HepG2 (cell line): ENCODE measurements around the gene UBL7. TPM values are rescaled to one million over a fixed set of nuclear protein-coding genes. Genes with fewer than 3 reads are reported as not detected.

Source experiments
- ATAC-seq: fragments of 200-7000 bp; cut with Tn5 transposase; 3 replicates; pipeline ENCODE4 v1.9.1; 2020; ENCODE audit warnings: mild to moderate bottlenecking, moderate library complexity
- BruUV-seq: library from RNA; stranded (reverse); fragments of 400-500 nt; replicated peaks from 2 replicates; lab custom pipeline; 2021; lab: Mats Ljungman, UMichigan
- CTCF ChIA-PET: fragments of 300-600 bp; formaldehyde crosslinking; extraction: SDS; loops from one replicate; lab custom pipeline; 2021; ENCODE audit warnings: low total read pairs, inconsistent platforms, low intra/inter-chr PET ratio; lab: Yijun Ruan, JAX
- POLR2A ChIA-PET: fragments of 350-600 bp; sonication (Branson Sonifier 250); formaldehyde crosslinking; loops from one replicate; lab custom pipeline; 2020; ENCODE audit warnings: antibody characterized with exemption, inconsistent platforms; lab: Yijun Ruan, JAX
- DNase-seq: peaks from one replicate; pipeline ENCODE4 v3.0.0-alpha.2; 2015; ENCODE audit warnings: low spot score
- FAIRE-seq: peaks from 3 replicates; lab custom pipeline; 2011; peaks lifted over from hg19 to GRCh38; lab: Jason Lieb, UNC
- H2AFZ ChIP-seq: one replicate; pipeline ENCODE4 v1.6.1; 2011; ENCODE audit warnings: low read length, inconsistent platforms
- H3K27ac ChIP-seq: fragments of 300-600 bp; 3 replicates; pipeline ENCODE4 v1.8.0; 2011; ENCODE audit warnings: mixed run types, mild to moderate bottlenecking, mixed read lengths, low read length, inconsistent platforms; ENCODE audit not compliant: insufficient read depth; ENCODE audit errors: extremely low read length
- H3K27me3 ChIP-seq, 2 experiments: fragments of 200-600 bp in 1 of 2; 2 replicates in 1 of 2; 3 replicates in 1 of 2; pipeline versions ENCODE4 v1.6.0 to v1.8.0; 2011; ENCODE audit warnings: low read length in 2 of 2, mild to moderate bottlenecking in 2 of 2, moderate library complexity in 2 of 2, inconsistent platforms in 1 of 2; ENCODE audit not compliant: insufficient read depth in 2 of 2, control insufficient read depth in 1 of 2
- H3K36me3 ChIP-seq, 2 experiments: fragments of 200-600 bp in 1 of 2; replicated peaks in 1 of 2; 2 replicates in 1 of 2; 3 replicates in 1 of 2; pipeline versions ENCODE4 v1.5.1 to v1.8.0; 2011; ENCODE audit warnings: low read length in 2 of 2, inconsistent platforms in 1 of 2; ENCODE audit not compliant: insufficient read depth in 2 of 2, control insufficient read depth in 1 of 2
- H3K4me1 ChIP-seq: 2 replicates; pipeline ENCODE4 v1.5.1; 2012; ENCODE audit warnings: low read length, inconsistent platforms; ENCODE audit not compliant: insufficient read depth
- H3K4me2 ChIP-seq: 2 replicates; pipeline ENCODE4 v1.6.0; 2011; ENCODE audit warnings: low read depth, low read length, inconsistent platforms
- H3K4me3 ChIP-seq, 3 experiments: fragments of 200-600 bp in 1 of 3; sonication (generic), shearing (Covaris generic) in 1 of 3; replicated peaks in 1 of 3; 2 replicates each; pipeline ENCODE4 v1.5.1; 2011 to 2016; ENCODE audit warnings: low read length in 3 of 3, inconsistent platforms in 2 of 3, low read depth in 2 of 3, mild to moderate bottlenecking in 2 of 3, control low read depth in 1 of 3, mixed read lengths in 1 of 3; ENCODE audit not compliant: insufficient read depth in 1 of 3
- H3K79me2 ChIP-seq: one replicate; pipeline ENCODE4 v1.6.1; 2011; ENCODE audit warnings: low read length, inconsistent platforms; ENCODE audit not compliant: insufficient read depth
- H3K9ac ChIP-seq: 2 replicates; pipeline ENCODE4 v1.6.0; 2011; ENCODE audit warnings: mild to moderate bottlenecking, low read depth, low read length, inconsistent platforms; ENCODE audit not compliant: insufficient read depth
- H3K9me3 ChIP-seq: 2 replicates; pipeline ENCODE4 v1.5.1; 2012; ENCODE audit warnings: mild to moderate bottlenecking, low read length
- H4K20me1 ChIP-seq: 2 replicates; pipeline ENCODE4 v1.6.0; 2011; ENCODE audit warnings: inconsistent platforms, mild to moderate bottlenecking, low read length, moderate library complexity; ENCODE audit not compliant: insufficient read depth
- AGO2 ChIP-seq: fragments of 200-400 bp; formaldehyde crosslinking; optimal IDR thresholded peaks from 2 replicates; pipeline ENCODE3; 2017; ENCODE audit warnings: mild to moderate bottlenecking, low read depth, low read length, moderate library complexity
- POLR2A ChIP-seq, 2 experiments: IDR thresholded peaks; 2 replicates each; pipeline ENCODE4 v1.6.1; 2011; ENCODE audit warnings: low read depth in 2 of 2, low read length in 2 of 2, mild to moderate bottlenecking in 1 of 2, moderate library complexity in 1 of 2; ENCODE audit not compliant: insufficient read depth in 1 of 2
- POLR2G ChIP-seq: fragments of 200-400 bp; formaldehyde crosslinking; IDR thresholded peaks from 2 replicates; pipeline ENCODE4 v1.6.1; 2018; ENCODE audit warnings: mild to moderate bottlenecking, low read depth, low read length, moderate library complexity
- SKI ChIP-seq: fragments of 450-650 bp; IDR thresholded peaks from one replicate; pipeline ENCODE4 v1.6.1; 2018; ENCODE audit warnings: mild to moderate bottlenecking; ENCODE audit not compliant: partially characterized antibody
- SMARCC2 ChIP-seq: fragments of 450-650 bp; IDR thresholded peaks from 2 replicates; pipeline ENCODE4 v1.6.1; 2017; ENCODE audit warnings: antibody characterized with exemption, mild to moderate bottlenecking
- ZNF354B ChIP-seq: sonication (generic); formaldehyde crosslinking; IDR thresholded peaks from 2 replicates; pipeline ENCODE4 v1.8.0; 2022; ENCODE audit warnings: mild to moderate bottlenecking, missing genetic modification reagents
- ZNF430 ChIP-seq: sonication (generic); formaldehyde crosslinking; IDR thresholded peaks from 2 replicates; pipeline ENCODE4 v1.9.0; 2021; ENCODE audit warnings: mild to moderate bottlenecking, missing genetic modification reagents
- ZNF496 ChIP-seq: sonication (generic); formaldehyde crosslinking; IDR thresholded peaks from 2 replicates; pipeline ENCODE4 v1.8.1; 2023; ENCODE audit warnings: mild to moderate bottlenecking, moderate library complexity, missing genetic modification reagents; ENCODE audit not compliant: insufficient replicate concordance
- WGBS: methylation state at CpG from one replicate; pipeline ENCODE4 v1.1.6; 2017; ENCODE audit warnings: low lambda C conversion rate; 5-methylcytosine and 5-hydroxymethylcytosine counted together
- in situ Hi-C: cut with HindIII; loops from 2 replicates; pipeline ENCODE4 v1.10.0; 2017; ENCODE audit warnings: low pct_unique_long_range_greater_than_20kb; ENCODE audit not compliant: extremely low pct_ligation_motif_present
- intact Hi-C: fragments of 100-400 bp; cut with micrococcal nuclease; formaldehyde crosslinking; loops from one replicate; pipeline ENCODE4 v1.10.0; 2022; ENCODE audit not compliant: unreplicated experiment
- polyA plus RNA-seq, 8 experiments: library from polyadenylated mRNA; depleted of rRNA in 3 of 8; stranded (reverse) in 7 of 8; unstranded in 1 of 8; fragments of >200 nt; fragmentation: Illumina TruSeq in 4 of 8; extraction: Trizol in 4 of 8; gene quantifications; 2 replicates each; pipeline versions ENCODE4 v1.2.1 to v1.2.3, GENCODE V29; 2011 to 2016; ENCODE audit warnings: low read depth in 4 of 8, missing spikeins in 1 of 8, mixed read lengths in 1 of 8; ENCODE audit not compliant: insufficient read depth in 1 of 8
- total RNA-seq, 5 experiments: library from RNA; depleted of rRNA; stranded (reverse); fragments of >200 nt; fragmentation: Illumina TruSeq; extraction: Trizol; gene quantifications; 2 replicates each; pipeline ENCODE4 v1.2.3, GENCODE V29; 2016; ENCODE audit warnings: low read depth in 1 of 5
- TF ChIP-seq, protein P1 (sequence below): sonication (generic); formaldehyde crosslinking; IDR thresholded peaks from 2 replicates; pipeline ENCODE4 v1.5.0; 2020; ENCODE audit warnings: missing genetic modification reagents, mild to moderate bottlenecking, borderline replicate concordance
- TF ChIP-seq, protein P2 (sequence below): sonication (generic); formaldehyde crosslinking; IDR thresholded peaks from 2 replicates; pipeline ENCODE4 v1.4.0; 2020; ENCODE audit warnings: missing genetic modification reagents
- TF ChIP-seq, protein P3 (sequence below): sonication (generic); formaldehyde crosslinking; IDR thresholded peaks from 2 replicates; pipeline ENCODE4 v1.8.0; 2022; ENCODE audit warnings: mild to moderate bottlenecking, missing genetic modification reagents, moderate library complexity

The UBL7 gene
- total and polyA plus RNA-seq, 2 of the 13 experiments (the other 11 are each of a cell fraction or from before 2014, with no cell fraction given) = 55.0 to 63.5 TPM

DNA sequence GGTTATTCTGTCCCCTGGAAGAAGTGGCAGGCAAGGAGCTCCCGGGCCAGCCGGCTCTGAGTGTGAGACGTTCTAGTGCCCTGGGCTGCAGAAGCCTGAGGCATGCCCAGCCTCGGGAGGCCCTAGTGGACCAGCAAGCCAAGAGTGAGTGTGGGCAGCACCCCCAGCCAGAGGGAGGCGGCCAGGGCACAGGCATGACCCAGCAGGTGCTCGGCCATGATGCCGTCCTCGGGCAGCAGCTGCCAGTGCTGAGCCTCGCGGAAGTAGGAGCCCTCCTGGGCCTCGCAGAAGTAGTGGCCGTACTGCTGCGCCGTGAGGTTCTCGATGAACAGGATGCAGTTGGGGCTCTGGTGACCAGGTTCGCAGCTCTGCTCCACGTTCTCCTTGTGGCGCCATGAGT is 50.5 kb downstream of the UBL7 start:
- H3K27me3 ChIP-seq = peaks cover 1 to 9% of the 10 kb centered on the region in 2 experiments; a peak in 2 of 5 replicates
- peaks cover 23 to 52% of the 10 kb centered on the region in 2 experiments for H3K36me3 ChIP-seq
- WGBS = 90% methylated on average over 2 of the region's 18 CpGs
- BruUV-seq = no TSS peak
- intact Hi-C loops = no loop called here
- no peak overlapping the region for H3K27ac ChIP-seq
- no peaks in the 10 kb centered on the region for H3K9me3 ChIP-seq
- DNase-seq (no peak), ATAC-seq (no peak), FAIRE-seq (no peak)
- H3K9ac ChIP-seq = no peak overlapping the region
- H2AFZ ChIP-seq = no peak overlapping the region
- no peak overlapping the region for H3K4me3 ChIP-seq
- CTCF ChIA-PET = no interaction called here
- no peaks in the 10 kb centered on the region for H3K79me2 ChIP-seq
- TF ChIP-seq AGO2 = peak; percentile 79
- TF ChIP-seq, protein P1, sequence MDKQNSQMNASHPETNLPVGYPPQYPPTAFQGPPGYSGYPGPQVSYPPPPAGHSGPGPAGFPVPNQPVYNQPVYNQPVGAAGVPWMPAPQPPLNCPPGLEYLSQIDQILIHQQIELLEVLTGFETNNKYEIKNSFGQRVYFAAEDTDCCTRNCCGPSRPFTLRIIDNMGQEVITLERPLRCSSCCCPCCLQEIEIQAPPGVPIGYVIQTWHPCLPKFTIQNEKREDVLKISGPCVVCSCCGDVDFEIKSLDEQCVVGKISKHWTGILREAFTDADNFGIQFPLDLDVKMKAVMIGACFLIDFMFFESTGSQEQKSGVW (CRISPR knock-in tag) = no peak
- POLR2A ChIA-PET = interaction anchor here (1.4 kb wide), 1 partner anchor 22 kb away, joined by 5 read pairs; no protein-coding TSS in a partner anchor
- H4K20me1 ChIP-seq = no peaks in the 10 kb centered on the region
- in situ Hi-C loops = no loop called here
- no peak overlapping the region for H3K4me2 ChIP-seq
- peaks cover 23% of the 10 kb centered on the region for H3K4me1 ChIP-seq

DNA sequence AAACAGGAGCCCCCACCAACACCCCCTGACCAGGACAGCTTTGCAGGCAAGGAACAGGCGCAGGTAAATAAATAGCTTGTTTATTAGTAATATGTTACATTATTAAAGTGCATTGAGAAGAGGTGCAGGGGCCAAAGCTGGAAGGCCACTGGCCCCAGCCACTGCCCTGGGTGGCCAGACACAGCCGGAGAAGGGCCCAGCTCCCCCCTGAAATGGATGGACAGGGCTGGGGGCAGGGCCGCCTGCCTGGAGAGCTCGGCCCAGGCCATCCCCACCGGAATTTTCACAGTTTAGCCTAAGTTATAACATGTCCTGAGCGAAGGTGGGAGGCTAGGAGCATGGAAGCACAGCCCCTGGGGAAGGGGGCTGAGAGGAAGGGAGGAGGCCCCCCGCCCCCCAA is 51.7 kb downstream of the UBL7 start:
- Histone ChIP-seq H3K4me1 (peaks cover 29% of the 10 kb centered on the region), H3K79me2 (no peaks in the 10 kb centered on the region), H3K36me3 (peaks cover 14 to 39% of the 10 kb centered on the region in 2 experiments; a peak in 4 of 5 replicates), H3K4me3 (no peak overlapping the region), H2AFZ (no peak overlapping the region), H4K20me1 (no peaks in the 10 kb centered on the region), H3K27me3 (peaks cover 1 to 9% of the 10 kb centered on the region in 2 experiments; a peak in 2 of 5 replicates), H3K9me3 (no peaks in the 10 kb centered on the region), H3K4me2 (no peak overlapping the region), H3K9ac (no peak overlapping the region), H3K27ac (no peak overlapping the region)
- DNase-seq = no peak
- in situ Hi-C loops = no loop called here
- CTCF ChIA-PET = no interaction called here
- BruUV-seq = no TSS peak
- WGBS = 82% methylated on average over 7 of the region's 7 CpGs
- FAIRE-seq = no peak
- no peak for ATAC-seq
- intact Hi-C loops = no loop called here
- POLR2A ChIA-PET = interaction anchor here (0.8 to 1.2 kb wide), 4 partner anchors 13 to 34 kb away, joined by 3 to 5 read pairs (median 4); no protein-coding TSS in a partner anchor
- TF ChIP-seq, protein P2, sequence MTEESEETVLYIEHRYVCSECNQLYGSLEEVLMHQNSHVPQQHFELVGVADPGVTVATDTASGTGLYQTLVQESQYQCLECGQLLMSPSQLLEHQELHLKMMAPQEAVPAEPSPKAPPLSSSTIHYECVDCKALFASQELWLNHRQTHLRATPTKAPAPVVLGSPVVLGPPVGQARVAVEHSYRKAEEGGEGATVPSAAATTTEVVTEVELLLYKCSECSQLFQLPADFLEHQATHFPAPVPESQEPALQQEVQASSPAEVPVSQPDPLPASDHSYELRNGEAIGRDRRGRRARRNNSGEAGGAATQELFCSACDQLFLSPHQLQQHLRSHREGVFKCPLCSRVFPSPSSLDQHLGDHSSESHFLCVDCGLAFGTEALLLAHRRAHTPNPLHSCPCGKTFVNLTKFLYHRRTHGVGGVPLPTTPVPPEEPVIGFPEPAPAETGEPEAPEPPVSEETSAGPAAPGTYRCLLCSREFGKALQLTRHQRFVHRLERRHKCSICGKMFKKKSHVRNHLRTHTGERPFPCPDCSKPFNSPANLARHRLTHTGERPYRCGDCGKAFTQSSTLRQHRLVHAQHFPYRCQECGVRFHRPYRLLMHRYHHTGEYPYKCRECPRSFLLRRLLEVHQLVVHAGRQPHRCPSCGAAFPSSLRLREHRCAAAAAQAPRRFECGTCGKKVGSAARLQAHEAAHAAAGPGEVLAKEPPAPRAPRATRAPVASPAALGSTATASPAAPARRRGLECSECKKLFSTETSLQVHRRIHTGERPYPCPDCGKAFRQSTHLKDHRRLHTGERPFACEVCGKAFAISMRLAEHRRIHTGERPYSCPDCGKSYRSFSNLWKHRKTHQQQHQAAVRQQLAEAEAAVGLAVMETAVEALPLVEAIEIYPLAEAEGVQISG (CRISPR knock-in tag) = no peak
- peak; percentile 61 for TF ChIP-seq AGO2
- no peak for TF ChIP-seq ZNF430 (CRISPR knock-in tag)
- no peak for TF ChIP-seq ZNF496 (CRISPR knock-in tag)
- TF ChIP-seq SKI = no peak
- TF ChIP-seq SMARCC2 = no peak
- no peak for TF ChIP-seq POLR2A (IDR thresholded peaks at IDR 0.05; ENCODE audit: insufficient read depth in 1 of 2, low read depth in 2 of 2, low read length in 2 of 2)
- 0 out of 2 replicates have a peak, but pooled peaks have one; percentile 32 for TF ChIP-seq POLR2G
- TF ChIP-seq, protein P3, sequence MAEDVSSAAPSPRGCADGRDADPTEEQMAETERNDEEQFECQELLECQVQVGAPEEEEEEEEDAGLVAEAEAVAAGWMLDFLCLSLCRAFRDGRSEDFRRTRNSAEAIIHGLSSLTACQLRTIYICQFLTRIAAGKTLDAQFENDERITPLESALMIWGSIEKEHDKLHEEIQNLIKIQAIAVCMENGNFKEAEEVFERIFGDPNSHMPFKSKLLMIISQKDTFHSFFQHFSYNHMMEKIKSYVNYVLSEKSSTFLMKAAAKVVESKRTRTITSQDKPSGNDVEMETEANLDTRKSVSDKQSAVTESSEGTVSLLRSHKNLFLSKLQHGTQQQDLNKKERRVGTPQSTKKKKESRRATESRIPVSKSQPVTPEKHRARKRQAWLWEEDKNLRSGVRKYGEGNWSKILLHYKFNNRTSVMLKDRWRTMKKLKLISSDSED = no peak
- no peak for TF ChIP-seq ZNF354B (CRISPR knock-in tag)
